Right lobe of liver (tissue), 6 donors: ENCODE results near the gene ADAM12. TPM values are rescaled to one million over a fixed set of nuclear protein-coding genes. Genes with fewer than 3 reads are reported as not detected.

Source experiments
- ATAC-seq, 4 donors: fragments of 200-7000 bp; cut with Tn5 transposase; one replicate each; pipeline ENCODE4 v1.9.1; 2020; ENCODE audit warnings: mild to moderate bottlenecking in 4 of 4, moderate library complexity in 4 of 4
- DNase-seq, 3 donors: peaks; one replicate each; pipeline ENCODE4 v3.0.0-alpha.2; 2020
- H3K27ac ChIP-seq, 3 donors: fragments of 200-600 bp; one replicate each; pipeline ENCODE4 v1.8.0; 2022
- H3K27me3 ChIP-seq, 2 donors: fragments of 200-600 bp; one replicate each; pipeline ENCODE4 v1.8.0; 2022
- H3K36me3 ChIP-seq, 4 donors: fragments of 200-600 bp; sonication (generic) in 1 of 4; one replicate each; pipeline versions ENCODE4 v1.5.1 to v1.8.0; 2017 to 2022; ENCODE audit warnings: control low read depth in 1 of 4
- H3K4me1 ChIP-seq, 4 donors: fragments of 200-600 bp; sonication (generic) in 1 of 4; one replicate each; pipeline versions ENCODE4 v1.5.1 to v1.8.0; 2017 to 2022; ENCODE audit warnings: control low read depth in 1 of 4
- H3K4me3 ChIP-seq, 3 donors: fragments of 200-600 bp; one replicate each; pipeline ENCODE4 v1.8.0; 2022
- H3K9me3 ChIP-seq, 4 donors: fragments of 200-600 bp; sonication (generic) in 1 of 4; one replicate each; pipeline versions ENCODE4 v1.5.1 to v1.8.0; 2017 to 2022; ENCODE audit warnings: control low read depth in 1 of 4
- POLR2A ChIP-seq: fragments of 450-650 bp; IDR thresholded peaks from one replicate; pipeline ENCODE4 v1.6.1; 2017; ENCODE audit warnings: antibody characterized with exemption, mild to moderate bottlenecking
- WGBS: methylation state at CpG from one replicate; pipeline ENCODE4 v1.1.6; 2018; ENCODE audit warnings: low coverage, low lambda C conversion rate; ENCODE audit not compliant: insufficient coverage; ENCODE audit errors: missing lambda C conversion rate; 5-methylcytosine and 5-hydroxymethylcytosine counted together
- intact Hi-C, 2 donors: fragments of 100-400 bp; cut with DNase I; formaldehyde crosslinking; loops; one replicate each; pipeline versions ENCODE4 v1.11.2 to v1.14.1; 2022
- total RNA-seq, 6 experiments: library from RNA; depleted of rRNA in 2 of 6; stranded (reverse); fragments of >200 nt in 2 of 6; fragmentation: NEBNext Ultra II Directional in 3 of 6; extraction: Animal tissue kit (Norgen Biotek cat#: 25700) in 3 of 6; gene quantifications; one replicate each; pipeline versions ENCODE4 v1.1.0 to v1.2.4, GENCODE V29; 2016 to 2023
- TF ChIP-seq, protein P1 (sequence below), 4 donors: fragments of 200-600 bp in 3 of 4; fragments of 450-650 bp in 1 of 4; IDR thresholded peaks; one replicate each; pipeline versions ENCODE4 v1.5.1 to v1.8.0; 2016 to 2022; ENCODE audit warnings: antibody characterized with exemption in 4 of 4, mild to moderate bottlenecking in 2 of 4
- donor health status: DM: no; HTN: yes; CAD: no.
- donor health status: DM: no; HTN: no; CAD: no.
- donor health status: DM: no; HTN: no; CAD: no.
- donor health status: DM: no; HTN: yes; CAD: no.
- donor health status: DM: no; HTN: yes; CAD: no.

Gene ADAM12
- total RNA-seq, 6 experiments from 2014 or later: 0.06 to 1.3 (median 0.48) TPM; not detected in 2

DNA sequence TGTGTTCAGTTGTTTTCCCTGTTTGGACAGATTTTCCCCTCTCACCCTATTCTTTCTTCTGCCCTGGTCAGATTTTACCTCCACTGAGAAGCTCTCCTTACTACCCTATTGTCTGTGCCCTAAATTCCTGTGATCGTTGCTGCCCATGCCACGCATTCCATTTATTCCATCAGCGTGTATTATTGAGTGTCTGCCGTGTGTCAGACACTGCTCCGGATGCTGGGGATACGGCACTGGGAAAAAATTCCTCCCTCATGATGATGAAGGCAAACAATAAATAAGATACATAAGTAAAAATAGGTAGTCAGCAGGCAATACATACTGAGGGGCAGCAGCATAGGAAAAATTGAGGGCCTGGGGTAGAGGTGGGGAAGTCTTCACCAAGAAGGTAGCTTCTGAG lies 405.1 kb downstream of the ADAM12 start:
- no peak overlapping the region for H3K4me3 ChIP-seq
- DNase-seq: no peak
- 74% methylated on average over 6 of the region's 6 CpGs for WGBS
- TF ChIP-seq, protein P1, sequence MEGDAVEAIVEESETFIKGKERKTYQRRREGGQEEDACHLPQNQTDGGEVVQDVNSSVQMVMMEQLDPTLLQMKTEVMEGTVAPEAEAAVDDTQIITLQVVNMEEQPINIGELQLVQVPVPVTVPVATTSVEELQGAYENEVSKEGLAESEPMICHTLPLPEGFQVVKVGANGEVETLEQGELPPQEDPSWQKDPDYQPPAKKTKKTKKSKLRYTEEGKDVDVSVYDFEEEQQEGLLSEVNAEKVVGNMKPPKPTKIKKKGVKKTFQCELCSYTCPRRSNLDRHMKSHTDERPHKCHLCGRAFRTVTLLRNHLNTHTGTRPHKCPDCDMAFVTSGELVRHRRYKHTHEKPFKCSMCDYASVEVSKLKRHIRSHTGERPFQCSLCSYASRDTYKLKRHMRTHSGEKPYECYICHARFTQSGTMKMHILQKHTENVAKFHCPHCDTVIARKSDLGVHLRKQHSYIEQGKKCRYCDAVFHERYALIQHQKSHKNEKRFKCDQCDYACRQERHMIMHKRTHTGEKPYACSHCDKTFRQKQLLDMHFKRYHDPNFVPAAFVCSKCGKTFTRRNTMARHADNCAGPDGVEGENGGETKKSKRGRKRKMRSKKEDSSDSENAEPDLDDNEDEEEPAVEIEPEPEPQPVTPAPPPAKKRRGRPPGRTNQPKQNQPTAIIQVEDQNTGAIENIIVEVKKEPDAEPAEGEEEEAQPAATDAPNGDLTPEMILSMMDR (IDR thresholded peaks at IDR 0.05): no peak
- no peak for TF ChIP-seq POLR2A
- no peaks in the 10 kb centered on the region for H3K4me1 ChIP-seq
- H3K27ac ChIP-seq: no peak overlapping the region
- no peaks in the 10 kb centered on the region for H3K36me3 ChIP-seq
- no peaks in the 10 kb centered on the region for H3K27me3 ChIP-seq
- H3K9me3 ChIP-seq: no peaks in the 10 kb centered on the region
- ATAC-seq: no peak
- intact Hi-C loops: loop anchor here in 1 of 2 donors (10.0 kb wide), 1 partner anchor 522 kb away; no protein-coding TSS in a partner anchor

DNA sequence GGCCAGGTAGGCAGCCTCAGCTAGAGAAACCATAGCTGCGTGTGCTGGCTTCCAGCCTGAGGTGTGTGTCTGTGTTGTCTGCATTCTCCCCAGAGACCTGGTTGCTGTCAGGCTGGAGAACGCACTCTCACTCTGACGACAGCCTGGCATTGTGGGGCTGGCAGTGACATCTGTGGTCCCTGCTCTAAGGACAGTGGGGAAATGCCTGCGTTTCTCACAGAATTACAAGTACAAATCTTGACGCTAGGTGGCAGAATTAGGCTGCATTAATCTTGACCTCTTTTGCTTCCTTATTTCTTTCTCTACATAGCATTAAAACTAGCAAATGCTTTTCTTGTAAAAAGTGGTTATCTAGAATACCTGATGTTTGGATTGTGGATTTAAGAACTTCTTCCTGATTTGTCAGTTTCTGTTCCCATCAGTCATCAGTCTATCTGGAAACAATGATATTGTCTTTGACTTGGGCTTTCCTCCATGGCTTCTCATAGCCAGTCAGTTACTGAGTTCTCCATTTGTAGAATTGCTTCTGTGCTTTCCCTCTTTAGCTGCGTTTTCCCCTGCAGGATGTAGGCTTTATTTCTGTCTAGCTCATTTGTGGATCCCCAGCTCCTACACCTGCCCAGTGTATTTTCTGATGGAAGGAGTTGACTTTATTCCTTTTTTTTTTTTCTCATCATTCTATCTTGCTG lies 405.9 kb downstream of the ADAM12 start:
- 3% methylated on average over 3 of the region's 6 CpGs for WGBS

DNA sequence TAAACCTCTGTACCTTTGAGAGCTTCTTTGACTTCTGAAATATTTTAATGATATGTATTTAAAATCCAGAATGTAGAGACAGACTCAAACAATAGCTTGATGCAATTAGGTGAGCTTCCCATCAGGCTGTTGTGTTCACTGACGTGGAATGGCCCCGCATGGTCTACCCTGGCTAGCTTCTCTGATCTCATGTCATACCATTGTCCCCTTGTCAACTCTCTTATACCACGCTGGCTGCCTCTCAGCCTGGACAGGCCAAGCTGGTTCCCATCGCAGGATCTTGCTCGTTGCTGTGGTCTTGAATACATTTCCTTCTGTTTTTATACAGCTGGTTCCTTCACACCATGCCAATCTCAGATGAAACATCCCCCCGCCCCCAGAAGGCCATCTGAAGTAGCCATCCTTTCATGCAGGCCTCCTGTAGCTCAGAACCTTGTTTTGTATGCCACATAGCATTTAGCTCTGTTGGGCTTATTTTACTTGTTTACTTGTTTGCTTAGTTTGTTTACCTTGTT lies 407.7 kb downstream of the ADAM12 start:
- intact Hi-C loops: loop anchor here in 1 of 2 donors (10.0 kb wide), 1 partner anchor 524 kb away; no protein-coding TSS in a partner anchor
- no peak overlapping the region for H3K4me3 ChIP-seq
- H3K36me3 ChIP-seq: no peaks in the 10 kb centered on the region
- no peaks in the 10 kb centered on the region for H3K9me3 ChIP-seq
- no peak for ATAC-seq
- 53% methylated on average over 6 of the region's 6 CpGs for WGBS
- DNase-seq: no peak
- no peaks in the 10 kb centered on the region for H3K27me3 ChIP-seq
- no peak for TF ChIP-seq POLR2A
- TF ChIP-seq, protein P1 (IDR thresholded peaks at IDR 0.05): no peak
- H3K27ac ChIP-seq: no peak overlapping the region
- H3K4me1 ChIP-seq: no peaks in the 10 kb centered on the region

More for the DNA sequence above, 405.9 kb downstream of the ADAM12 start:
- ATAC-seq: peak; percentile 75 to 91 (median 82)
- TF ChIP-seq, protein P1 (IDR thresholded peaks at IDR 0.05): peak; percentile 70 to 79 (median 71)
- TF ChIP-seq POLR2A: no peak
- Histone ChIP-seq H3K27ac (no peak overlapping the region), H3K9me3 (no peaks in the 10 kb centered on the region), H3K4me1 (no peaks in the 10 kb centered on the region), H3K36me3 (no peaks in the 10 kb centered on the region), H3K4me3 (no peak overlapping the region), H3K27me3 (no peaks in the 10 kb centered on the region)
- DNase-seq: no peak
- intact Hi-C loops: loop anchor here in 1 of 2 donors (10.0 kb wide), 1 partner anchor 522 kb away; no protein-coding TSS in a partner anchor

DNA sequence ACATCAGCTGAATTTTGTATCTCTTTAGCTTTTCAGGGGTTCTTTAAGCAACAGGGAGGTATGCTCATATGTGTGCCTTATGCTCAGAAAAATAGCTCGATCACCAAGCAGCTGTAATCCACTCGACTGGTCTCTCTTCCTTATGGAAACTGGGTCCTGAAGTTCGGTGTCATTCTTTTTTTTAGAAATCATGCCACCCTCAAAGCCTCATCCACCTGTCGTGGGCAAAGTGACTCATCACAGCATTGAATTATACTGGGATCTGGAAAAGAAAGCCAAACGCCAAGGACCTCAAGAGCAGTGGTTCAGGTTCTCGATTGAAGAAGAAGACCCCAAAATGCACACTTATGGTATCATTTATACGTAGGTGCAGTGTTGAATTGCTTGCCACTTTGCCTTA lies 408.3 kb downstream of the ADAM12 start:
- Histone ChIP-seq H3K27ac (no peak overlapping the region), H3K36me3 (no peaks in the 10 kb centered on the region), H3K4me1 (no peaks in the 10 kb centered on the region), H3K4me3 (no peak overlapping the region), H3K9me3 (no peaks in the 10 kb centered on the region), H3K27me3 (no peaks in the 10 kb centered on the region)
- TF ChIP-seq, protein P1 (IDR thresholded peaks at IDR 0.05): no peak
- no peak for TF ChIP-seq POLR2A
- intact Hi-C loops: loop anchor here in 1 of 2 donors (10.0 kb wide), 1 partner anchor 525 kb away; no protein-coding TSS in a partner anchor
- DNase-seq: no peak
- 36% methylated on average over 7 of the region's 7 CpGs for WGBS
- ATAC-seq: no peak
